GOT3 (cell line): Measurements from ENCODE around the gene MYH7B.

Source experiments
- DNase-seq: peaks from one replicate; lab custom pipeline; 2025; ENCODE audit warnings: mixed read lengths; lab: John Stamatoyannopoulos, UW

Gene MYH7B

GRCh38 chr20:34955231-34956040, at the start of gene MYH7B, which contains the start of gene GSS:
MYH7B (plus strand) TSS chr20:34955868; CDS start chr20:34978006, 22,138 bp downstream.
GSS (minus strand) TSS chr20:34955806; CDS start chr20:34951852, 3,954 bp downstream.
- DNase-seq: peak; percentile 97

- DNase-seq: peak; percentile 27
Measured at GRCh38 chr20:34907616-34908469, 47.8 kb upstream of the MYH7B start.

- DNase-seq: no peak
Measured at GRCh38 chr20:34915131-34915530, 40.5 kb upstream of the MYH7B start.

GRCh38 chr20:34915749-34916455, 39.8 kb upstream of the MYH7B start:
- DNase-seq: no peak

GRCh38 chr20:34916774-34917354, 38.8 kb upstream of the MYH7B start:
- no peak for DNase-seq

GRCh38 chr20:34920055-34920454, 35.6 kb upstream of the MYH7B start:
- no peak for DNase-seq

- DNase-seq: no peak
Measured at GRCh38 chr20:34921436-34921835, 34.2 kb upstream of the MYH7B start.

- DNase-seq: no peak
Measured at GRCh38 chr20:34922654-34923381, 32.9 kb upstream of the MYH7B start.

- no peak for DNase-seq
Measured at GRCh38 chr20:34923414-34923813, 32.3 kb upstream of the MYH7B start.

- no peak for DNase-seq
Measured at GRCh38 chr20:34925341-34925740, 30.3 kb upstream of the MYH7B start.

GRCh38 chr20:34925981-34926380, 29.7 kb upstream of the MYH7B start:
- no peak for DNase-seq

GRCh38 chr20:34926581-34926980, 29.1 kb upstream of the MYH7B start:
- no peak for DNase-seq

GRCh38 chr20:34927736-34928135, 27.9 kb upstream of the MYH7B start:
- DNase-seq: no peak

GRCh38 chr20:34928411-34928810, 27.3 kb upstream of the MYH7B start:
- DNase-seq: no peak

- no peak for DNase-seq
Measured at GRCh38 chr20:34931771-34932170, 23.9 kb upstream of the MYH7B start.

GRCh38 chr20:34938466-34939163, 17.1 kb upstream of the MYH7B start:
- DNase-seq: no peak

GRCh38 chr20:34940081-34940481, 15.6 kb upstream of the MYH7B start:
- no peak for DNase-seq

- DNase-seq: no peak
Measured at GRCh38 chr20:34941226-34941625, 14.4 kb upstream of the MYH7B start.

GRCh38 chr20:34942301-34942700, 13.4 kb upstream of the MYH7B start:
- DNase-seq: no peak

GRCh38 chr20:34943808-34944567, 11.7 kb upstream of the MYH7B start:
- no peak for DNase-seq
